Suprapubic skin (tissue), 4 donors: ENCODE results near the gene PEMT. TPM values are rescaled to one million over a fixed set of nuclear protein-coding genes. Genes with fewer than 3 reads are reported as not detected.

Source experiments
- DNase-seq, 2 donors: peaks; one replicate each; pipeline ENCODE4 v3.0.0-alpha.2; 2019; ENCODE audit warnings: low spot score in 2 of 2
- H3K27ac ChIP-seq: fragments of 200-600 bp; sonication (generic); one replicate; pipeline ENCODE4 v1.5.1; 2019
- H3K27me3 ChIP-seq: fragments of 200-600 bp; sonication (generic); one replicate; pipeline ENCODE4 v1.5.1; 2019
- H3K36me3 ChIP-seq: fragments of 200-600 bp; sonication (generic); one replicate; pipeline ENCODE4 v1.5.1; 2019
- H3K4me1 ChIP-seq: fragments of 200-600 bp; sonication (generic); one replicate; pipeline ENCODE4 v1.5.1; 2019
- H3K4me3 ChIP-seq: fragments of 200-600 bp; sonication (generic); one replicate; pipeline ENCODE4 v1.5.1; 2019; ENCODE audit warnings: mild to moderate bottlenecking
- H3K9me3 ChIP-seq: fragments of 200-600 bp; sonication (generic); one replicate; pipeline ENCODE4 v1.5.1; 2019
- CTCF ChIP-seq, 2 donors: fragments of 200-600 bp in 1 of 2; fragments of 450-650 bp in 1 of 2; sonication (generic) in 1 of 2; IDR thresholded peaks; one replicate each; pipeline ENCODE4 v1.5.1; 2016 to 2019; ENCODE audit warnings: antibody characterized with exemption in 2 of 2, mild to moderate bottlenecking in 1 of 2, moderate library complexity in 1 of 2
- EP300 ChIP-seq: sonication (generic); formaldehyde crosslinking; IDR thresholded peaks from one replicate; pipeline ENCODE4 v1.6.1; 2017; ENCODE audit warnings: antibody characterized with exemption
- POLR2A ChIP-seq, 2 donors: fragments of 450-650 bp; IDR thresholded peaks; one replicate each; pipeline ENCODE4 v1.6.1; 2017; ENCODE audit warnings: antibody characterized with exemption in 2 of 2, mild to moderate bottlenecking in 2 of 2, moderate library complexity in 2 of 2
- POLR2AphosphoS5 ChIP-seq, 3 donors: sonication (generic); formaldehyde crosslinking; IDR thresholded peaks; one replicate each; pipeline ENCODE4 v1.6.1; 2017; ENCODE audit warnings: antibody characterized with exemption in 3 of 3
- WGBS: methylation state at CpG from one replicate; pipeline ENCODE4 v1.1.5; 2018; 5-methylcytosine and 5-hydroxymethylcytosine counted together
- total RNA-seq, 4 donors: library from RNA; depleted of rRNA; stranded (reverse); fragments of >200 nt; gene quantifications; one replicate each; pipeline ENCODE4 v1.1.0, GENCODE V29; 2016

Gene PEMT
- total RNA-seq, 4 donors from 2014 or later = 25.7 to 60.6 (median 50.0) TPM

- peaks cover 17% of the 10 kb centered on the region for H3K4me1 ChIP-seq
- H3K27ac ChIP-seq = no peak overlapping the region
- H3K27me3 ChIP-seq = no peaks in the 10 kb centered on the region
- no peaks in the 10 kb centered on the region for H3K9me3 ChIP-seq
- H3K4me3 ChIP-seq = no peak overlapping the region
- peaks cover 6% of the 10 kb centered on the region for H3K36me3 ChIP-seq
- TF ChIP-seq POLR2AphosphoS5 (IDR thresholded peaks at IDR 0.05) = no peak
- no peak for TF ChIP-seq POLR2A (IDR thresholded peaks at IDR 0.05)
- no peak for TF ChIP-seq CTCF (IDR thresholded peaks at IDR 0.05)
- TF ChIP-seq EP300 = no peak
- DNase-seq = no peak
- 96% methylated on average over 7 of the region's 7 CpGs for WGBS
Observed at GRCh38 chr17:17513626-17514025, 77.9 kb downstream of the PEMT start.

- DNase-seq = no peak
- 98% methylated on average over 5 of the region's 5 CpGs for WGBS
- Histone ChIP-seq H3K36me3 (peaks cover 6% of the 10 kb centered on the region), H3K27me3 (no peaks in the 10 kb centered on the region), H3K4me3 (no peak overlapping the region), H3K9me3 (no peaks in the 10 kb centered on the region), H3K27ac (no peak overlapping the region), H3K4me1 (peaks cover 17% of the 10 kb centered on the region)
- TF ChIP-seq POLR2AphosphoS5 (IDR thresholded peaks at IDR 0.05) = no peak
Observed at GRCh38 chr17:17512866-17513265, 78.6 kb downstream of the PEMT start.

GRCh38 chr17:17511881-17512858 is 79.3 kb downstream of the PEMT start:
- Histone ChIP-seq H3K27ac (no peak overlapping the region), H3K27me3 (no peaks in the 10 kb centered on the region), H3K9me3 (no peaks in the 10 kb centered on the region), H3K4me1 (peaks cover 19% of the 10 kb centered on the region), H3K36me3 (peaks cover 6% of the 10 kb centered on the region), H3K4me3 (no peak overlapping the region)
- TF ChIP-seq POLR2AphosphoS5 (IDR thresholded peaks at IDR 0.05) (no peak), POLR2A (IDR thresholded peaks at IDR 0.05) (no peak), CTCF (IDR thresholded peaks at IDR 0.05) (no peak), EP300 (no peak)
- DNase-seq = no peak
- 62% methylated on average over 15 of the region's 29 CpGs for WGBS

GRCh38 chr17:17511293-17511741 is 80.2 kb downstream of the PEMT start:
- 68% methylated on average over 7 of the region's 12 CpGs for WGBS
- no peaks in the 10 kb centered on the region for H3K27me3 ChIP-seq

More at GRCh38 chr17:17511293-17511741, 80.2 kb downstream of the PEMT start:
- Histone ChIP-seq H3K27ac (no peak overlapping the region), H3K36me3 (peaks cover 6% of the 10 kb centered on the region), H3K4me1 (peaks cover 27% of the 10 kb centered on the region), H3K9me3 (no peaks in the 10 kb centered on the region), H3K4me3 (no peak overlapping the region)
- no peak for TF ChIP-seq EP300
- TF ChIP-seq CTCF (IDR thresholded peaks at IDR 0.05) = no peak
- no peak for TF ChIP-seq POLR2A (IDR thresholded peaks at IDR 0.05)
- no peak for TF ChIP-seq POLR2AphosphoS5 (IDR thresholded peaks at IDR 0.05)
- DNase-seq = no peak
